IPS DF 4.7 (cell line): Measurements from ENCODE around the gene PTPDC1.

ENCODE experiments used
- DNase-seq: peaks from one replicate; pipeline ENCODE4 v3.0.0-alpha.2; 2013; ENCODE audit warnings: low spot score; ENCODE audit errors: extremely low read depth

PTPDC1 gene

DNA sequence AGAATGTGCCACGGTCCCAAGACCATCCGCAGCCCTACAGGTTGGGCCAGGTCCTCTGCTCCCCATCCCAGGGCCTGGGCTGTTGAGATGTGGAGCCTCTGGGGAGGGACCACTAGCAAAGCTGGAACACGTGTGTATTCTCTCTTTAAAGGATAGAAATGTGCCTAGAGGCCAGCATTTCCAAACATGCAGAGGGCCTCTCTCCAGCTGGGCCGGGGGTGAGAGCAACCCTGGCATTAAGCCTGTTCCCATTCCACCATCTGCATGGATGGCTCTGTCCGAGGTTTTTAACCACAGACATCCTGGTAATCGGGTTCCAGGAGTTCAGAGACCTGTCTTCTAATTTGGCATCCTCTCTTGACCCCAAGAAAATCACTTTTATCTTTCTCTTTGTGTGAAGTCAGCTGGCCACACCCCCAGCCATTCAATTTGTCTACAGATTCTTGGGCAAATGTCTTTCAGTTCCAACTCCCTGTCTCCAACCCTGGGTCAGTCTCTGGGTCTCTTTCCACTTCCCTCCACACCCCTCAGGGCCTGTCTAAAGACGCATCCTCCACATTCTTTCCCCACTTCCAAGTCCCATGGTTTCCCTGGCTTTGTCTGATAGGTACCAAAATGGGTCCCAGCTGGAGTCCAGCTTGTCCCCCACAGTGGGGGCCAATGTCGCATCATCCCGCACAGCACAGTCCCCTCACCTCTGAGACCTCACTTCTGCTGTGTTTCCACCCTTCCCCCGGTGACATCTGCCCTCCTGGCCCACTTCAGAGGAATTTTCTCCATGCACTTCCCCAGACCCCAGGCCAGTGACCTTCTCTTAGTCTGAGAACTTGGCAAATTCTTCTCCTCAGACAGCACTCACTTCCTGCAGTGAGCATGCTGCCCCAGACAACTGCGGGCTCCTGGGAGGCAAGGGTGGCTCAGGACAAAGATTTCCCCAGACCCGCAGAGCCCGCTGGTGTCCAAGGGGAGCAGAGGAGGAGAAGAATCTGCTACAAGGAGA, 56.8 kb downstream of the PTPDC1 start:
- no peak for DNase-seq

DNA sequence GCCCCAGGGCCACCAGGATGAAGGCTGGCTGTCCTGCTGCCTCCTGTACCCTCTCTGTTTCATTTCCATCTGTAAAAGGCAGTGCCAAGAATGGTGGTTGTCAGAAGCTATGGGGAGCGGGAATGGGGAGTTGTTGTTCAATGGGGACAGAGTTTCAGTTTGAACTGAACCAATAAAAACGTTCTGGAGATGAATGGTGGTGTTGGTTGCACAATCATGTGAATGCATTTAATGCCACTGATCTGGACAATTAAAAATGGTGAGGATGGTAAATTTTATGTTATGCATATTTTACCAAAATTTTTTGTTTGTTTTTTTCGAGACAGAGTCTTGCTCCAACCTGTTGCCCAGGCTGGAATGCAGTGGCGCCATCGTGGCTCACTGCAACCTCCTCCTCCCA, 58.1 kb downstream of the PTPDC1 start:
- no peak for DNase-seq

DNA sequence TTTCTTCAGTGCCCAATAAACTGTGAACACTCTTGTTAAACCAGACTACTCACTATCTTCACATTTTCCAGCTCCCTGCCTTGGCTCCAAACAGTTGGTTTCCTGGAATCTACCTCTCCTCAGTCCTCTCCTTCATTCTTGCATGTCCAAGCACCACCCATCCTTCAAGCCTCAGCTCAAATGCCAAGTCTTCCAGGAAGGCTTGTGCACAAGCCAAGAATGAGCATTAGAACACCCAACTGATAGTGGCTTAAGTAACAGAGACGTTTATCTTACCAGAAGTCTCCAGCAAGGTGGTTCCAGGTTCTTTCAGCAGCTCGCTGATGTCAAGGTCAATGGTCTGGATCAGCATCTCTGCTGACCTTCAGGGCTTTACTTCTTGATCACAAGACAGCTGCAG, 60.1 kb downstream of the PTPDC1 start:
- DNase-seq = no peak

DNA sequence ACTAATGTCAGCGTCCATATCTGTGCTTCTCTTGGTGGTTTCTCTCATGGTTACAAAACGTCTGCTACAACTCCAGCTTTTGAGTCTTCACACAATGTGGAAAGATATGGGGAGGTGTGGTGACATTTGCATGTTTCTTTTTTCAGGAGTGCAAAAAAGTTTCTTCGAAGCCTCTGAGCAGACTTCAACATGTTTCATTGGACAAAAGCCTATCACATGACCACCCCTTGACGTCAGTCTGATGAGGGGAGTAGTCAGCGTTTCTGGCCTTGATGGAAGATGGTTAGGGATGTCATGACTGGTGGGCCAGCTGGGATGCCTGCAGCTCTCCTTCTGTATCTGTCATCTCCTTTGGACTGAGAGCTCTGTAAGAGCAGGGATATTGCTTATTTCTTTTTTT, 61.4 kb downstream of the PTPDC1 start:
- DNase-seq = no peak

DNA sequence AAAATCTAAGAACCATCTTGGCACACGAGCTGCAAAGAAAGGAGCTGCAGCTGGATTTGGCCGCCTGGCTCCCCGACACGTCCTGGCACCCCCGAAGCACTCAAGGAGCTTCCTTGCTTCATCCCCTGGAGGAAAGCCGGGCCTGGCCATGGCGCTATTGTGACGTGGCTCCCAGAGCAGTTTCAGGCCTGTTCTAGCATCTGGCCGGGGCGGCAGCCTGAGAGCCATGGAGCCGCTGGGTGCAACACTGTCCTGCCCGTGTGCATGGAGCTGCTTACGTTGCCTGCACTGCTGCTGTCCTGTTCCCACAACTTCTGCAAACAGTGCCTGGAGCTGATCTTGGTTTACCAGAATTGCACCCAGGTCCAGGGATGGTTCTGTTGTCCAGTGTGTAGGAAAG, 63.5 kb downstream of the PTPDC1 start:
- no peak for DNase-seq

DNA sequence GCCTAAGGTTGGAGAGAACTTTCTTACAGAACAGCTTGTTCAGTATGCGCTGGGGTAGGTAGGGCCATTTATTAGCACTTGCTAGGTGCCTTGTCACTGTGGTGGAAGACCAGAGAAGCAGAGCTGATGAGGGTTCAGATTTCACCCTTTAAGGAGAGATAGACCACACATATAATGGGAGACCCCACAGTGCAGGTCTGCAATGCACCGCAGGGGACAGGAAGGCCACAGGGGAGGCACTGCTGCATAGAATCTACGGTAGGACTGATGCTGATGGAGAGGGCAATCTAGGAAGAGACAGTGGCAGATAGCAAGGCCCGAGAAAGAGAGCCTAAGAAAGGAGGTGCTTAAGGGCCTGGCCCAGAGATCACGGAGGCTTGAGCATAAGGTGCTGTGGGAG, 64.2 kb downstream of the PTPDC1 start:
- DNase-seq = no peak

DNA sequence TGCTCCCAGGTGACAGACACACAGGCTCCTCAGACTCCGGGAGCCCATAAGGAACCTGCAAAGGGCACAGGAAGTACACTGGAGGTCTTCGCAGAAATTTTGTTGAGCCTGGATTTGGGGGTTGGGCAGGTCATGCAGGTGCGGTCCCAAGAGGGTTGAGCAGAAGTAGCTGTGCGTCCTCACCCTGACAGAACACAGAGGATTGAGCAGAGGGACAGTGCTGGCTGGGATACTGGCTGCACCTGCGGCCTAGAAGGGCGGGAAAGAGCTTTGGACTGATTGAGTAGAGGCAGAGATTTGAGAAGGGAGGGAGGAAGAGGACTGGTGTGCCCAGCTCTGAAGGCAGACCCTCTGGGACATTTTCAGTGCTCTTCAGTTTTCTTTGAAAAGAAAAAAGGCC, 65.4 kb downstream of the PTPDC1 start:
- DNase-seq = no peak

DNA sequence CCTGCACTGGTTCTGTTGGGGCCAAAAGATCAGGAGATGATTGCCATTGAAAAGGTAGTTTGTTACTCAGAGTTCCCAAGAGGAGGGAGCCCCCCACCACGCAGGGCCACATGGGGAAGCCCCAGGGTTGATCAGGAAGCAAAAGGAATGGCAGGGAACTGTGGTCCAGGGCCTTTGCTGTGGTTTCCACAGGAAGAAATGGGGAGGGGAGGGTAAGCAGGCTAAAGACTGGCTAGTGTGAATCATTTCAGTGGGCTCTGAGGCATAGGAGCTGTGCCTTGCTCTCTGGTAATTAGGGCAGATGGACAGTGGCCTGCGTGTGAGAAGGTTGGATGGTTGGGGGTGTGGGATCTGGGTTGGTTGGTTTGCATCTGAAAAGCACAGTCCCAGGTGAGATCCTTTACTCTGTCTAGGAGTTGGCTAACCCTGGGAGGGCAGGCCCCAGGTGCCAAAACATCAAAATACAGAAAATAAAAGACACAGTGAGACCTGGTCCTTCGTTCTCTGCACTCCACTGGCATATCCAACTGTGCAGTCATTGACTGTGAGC, 66.1 kb downstream of the PTPDC1 start:
- DNase-seq = no peak

DNA sequence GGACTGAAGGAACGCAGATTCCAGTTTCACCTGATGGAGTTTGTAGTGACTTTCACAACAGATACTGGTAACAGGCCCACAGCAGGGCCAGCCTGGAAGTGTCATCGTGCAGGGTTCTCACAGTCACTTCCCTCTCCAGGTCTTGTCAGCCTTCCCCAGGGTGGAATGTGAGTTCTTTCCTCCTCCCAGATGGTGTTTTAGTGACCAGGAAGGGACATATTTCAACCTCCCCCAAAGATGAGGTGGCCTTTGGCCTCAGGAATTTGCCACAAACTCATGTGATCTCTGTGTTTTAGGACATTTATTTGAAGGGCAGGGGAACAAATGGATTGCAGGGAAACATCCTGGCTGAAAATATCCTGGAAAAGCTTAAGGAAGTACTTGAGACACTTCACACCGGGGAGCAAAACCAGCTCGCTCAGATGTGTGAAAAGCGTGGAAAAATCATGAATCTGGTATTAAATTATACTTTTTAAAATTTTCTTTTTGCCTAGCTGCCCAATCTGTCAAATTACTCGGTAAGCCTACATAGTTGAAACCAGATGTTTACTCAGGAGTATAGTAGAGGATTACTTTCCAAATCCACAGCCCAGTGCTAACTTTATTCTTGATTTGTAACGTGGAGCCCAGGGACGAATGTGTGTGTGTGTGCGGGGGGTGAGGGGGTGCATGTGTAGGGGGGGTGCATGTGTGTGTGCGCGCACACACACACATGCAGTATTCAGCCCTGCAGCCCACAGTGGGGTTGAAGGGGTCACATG, 66.8 kb downstream of the PTPDC1 start:
- no peak for DNase-seq

DNA sequence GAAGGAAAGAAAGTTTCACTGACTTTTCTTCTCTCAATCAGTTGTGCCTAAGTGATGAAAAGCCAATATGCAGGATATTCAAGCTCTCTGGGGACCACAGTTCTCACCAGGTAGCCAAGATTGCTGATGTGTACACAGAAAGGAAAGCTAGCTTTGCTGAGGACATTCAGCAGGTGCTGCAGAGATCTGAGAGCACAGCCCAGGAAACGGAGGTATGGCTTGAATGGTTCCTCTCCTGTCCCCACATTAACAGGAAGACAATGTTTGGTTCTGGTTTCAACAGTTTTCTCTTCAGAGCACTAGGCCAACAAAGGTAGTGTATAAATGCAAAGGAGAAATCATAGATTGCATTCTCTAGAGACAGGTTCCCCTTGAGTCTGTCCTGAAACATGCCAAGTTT, 69.6 kb downstream of the PTPDC1 start:
- no peak for DNase-seq

DNA sequence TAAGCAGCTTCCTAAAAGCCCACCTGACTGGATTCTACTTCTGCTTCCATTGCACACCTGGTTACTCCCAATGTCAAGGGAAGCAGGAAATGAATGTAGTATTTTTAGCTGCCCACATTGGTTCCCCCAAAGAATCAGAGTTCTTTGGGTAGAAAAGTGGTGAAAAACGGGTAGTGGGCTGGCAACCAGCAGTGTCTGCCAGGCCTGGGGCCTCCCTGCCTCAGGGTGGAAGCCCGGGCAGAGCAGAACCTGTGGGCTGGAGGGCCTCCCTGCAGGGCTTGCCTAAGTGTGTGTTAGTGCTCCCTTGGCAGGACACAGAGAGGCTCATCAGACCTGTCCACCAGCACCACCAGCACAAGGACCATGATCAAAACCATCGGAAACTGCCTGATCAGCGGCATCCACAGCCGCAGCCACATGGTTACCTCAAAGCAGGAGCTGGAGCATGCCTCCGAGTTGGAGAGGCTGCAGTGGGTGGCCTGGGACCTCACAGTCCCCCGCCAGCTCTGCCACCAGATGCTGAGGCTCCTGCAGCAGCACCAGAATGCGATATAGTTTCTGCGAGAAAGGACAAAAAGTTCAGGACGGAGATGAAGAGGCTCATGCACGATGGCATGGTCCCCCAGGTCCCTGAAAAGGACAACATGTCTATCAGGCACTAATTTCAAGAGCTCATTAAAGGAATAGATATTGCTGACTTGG, 72.2 kb downstream of the PTPDC1 start:
- no peak for DNase-seq

DNA sequence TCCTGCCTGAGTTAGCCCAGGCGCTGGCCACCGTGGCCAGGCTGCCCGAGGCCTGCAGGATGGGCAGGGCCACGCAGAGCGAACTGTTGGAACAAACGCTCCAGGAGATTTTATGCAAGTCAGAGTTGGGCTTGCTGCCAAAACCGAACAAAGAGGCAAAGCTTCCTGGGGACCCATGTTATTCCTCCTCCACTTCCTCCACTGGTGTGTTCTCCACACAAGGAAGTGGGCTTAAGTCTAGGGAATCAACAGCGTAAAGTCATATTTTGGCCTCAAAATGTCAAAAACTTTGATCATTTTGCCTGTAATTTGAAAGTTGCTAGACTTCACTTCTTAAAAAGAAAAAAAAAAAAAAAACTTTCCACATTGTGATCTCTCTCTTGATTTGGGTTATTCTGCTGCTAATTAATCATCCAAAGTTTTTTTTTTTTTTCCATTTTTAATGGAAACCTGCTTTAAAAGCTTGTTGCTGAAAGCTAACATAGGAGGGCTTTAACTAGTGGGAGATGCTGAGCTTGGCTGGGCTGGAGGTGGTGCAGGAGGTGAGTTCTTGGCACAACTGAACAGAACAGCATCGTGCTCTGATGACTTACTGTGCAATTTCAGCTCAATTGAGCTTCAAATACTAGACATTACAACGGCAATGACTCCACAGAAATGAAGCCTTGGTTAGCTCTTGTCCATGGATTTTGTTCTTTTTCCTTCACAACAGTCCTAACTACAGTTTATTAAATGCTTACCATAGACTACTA, 73.0 kb downstream of the PTPDC1 start:
- DNase-seq = no peak
